Measurements from ENCODE around the gene CRYBG3. TPM values are rescaled to one million over a fixed set of nuclear protein-coding genes. Genes with fewer than 3 reads are reported as not detected.

CRYBG3 gene
- total and polyA plus RNA-seq, 2 of the 13 experiments (the other 11 are each of a cell fraction or from before 2014, with no cell fraction given), result 3.8 to 15.9 TPM

GRCh38 chr3:97992547-97993173 is 170.8 kb downstream of the CRYBG3 start (continued):
- TF ChIP-seq TAF15 (IDR thresholded peaks at IDR 0.05; ENCODE audit: low read depth, low read length, poor library complexity, severe bottlenecking) (no peak), ATAD3A (CRISPR knock-in tag; IDR thresholded peaks at IDR 0.05) (no peak), ZNF280B (CRISPR knock-in tag; IDR thresholded peaks at IDR 0.05; ENCODE audit: borderline replicate concordance) (no peak), KDM2A (CRISPR knock-in tag; IDR thresholded peaks at IDR 0.05; ENCODE audit: borderline replicate concordance, low read depth) (no peak), ZNF569 (CRISPR knock-in tag; IDR thresholded peaks at IDR 0.05; ENCODE audit: borderline replicate concordance) (no peak), ZNF530 (CRISPR knock-in tag; IDR thresholded peaks at IDR 0.05; ENCODE audit: low read depth) (no peak), RFXANK (CRISPR knock-in tag; IDR thresholded peaks at IDR 0.05) (no peak), SCMH1 (CRISPR knock-in tag; IDR thresholded peaks at IDR 0.05; ENCODE audit: borderline replicate concordance) (no peak), ZNF83 (CRISPR knock-in tag; IDR thresholded peaks at IDR 0.05; ENCODE audit: borderline replicate concordance) (peak; percentile 51; the same call in 1 of the 2 replicates), XBP1 (CRISPR knock-in tag; IDR thresholded peaks at IDR 0.05) (no peak), ELF3 (CRISPR knock-in tag; IDR thresholded peaks at IDR 0.05) (0 out of 2 replicates have a peak, but pooled peaks have one; percentile 0), ZSCAN29 (CRISPR knock-in tag; conservative IDR thresholded peaks at IDR 0.05) (no peak), RARG (CRISPR knock-in tag; IDR thresholded peaks at IDR 0.05; ENCODE audit: low read depth) (no peak), ZNF30 (CRISPR knock-in tag; IDR thresholded peaks at IDR 0.05) (no peak), ERF (CRISPR knock-in tag; IDR thresholded peaks at IDR 0.05) (no peak), ZNF589 (CRISPR knock-in tag; conservative IDR thresholded peaks at IDR 0.05) (no peak), ZBED4 (CRISPR knock-in tag; IDR thresholded peaks at IDR 0.05; ENCODE audit: borderline replicate concordance) (no peak), SOX13 (IDR thresholded peaks at IDR 0.05) (peak; percentile 39; the same call in 1 of the 2 replicates), SOX13 (CRISPR knock-in tag; conservative IDR thresholded peaks at IDR 0.05 in 1 of 2, IDR thresholded peaks at IDR 0.05 in 1 of 2) (peak in 1 of 2 experiments; percentile 77; a peak in 2 of 4 replicates), SP5 (CRISPR knock-in tag; IDR thresholded peaks at IDR 0.05; ENCODE audit: borderline replicate concordance, low read depth) (no peak), KAT7 (CRISPR knock-in tag; IDR thresholded peaks at IDR 0.05; ENCODE audit: borderline replicate concordance) (no peak), RELA (CRISPR knock-in tag; IDR thresholded peaks at IDR 0.05) (no peak)
- TF ChIP-seq, protein P1, sequence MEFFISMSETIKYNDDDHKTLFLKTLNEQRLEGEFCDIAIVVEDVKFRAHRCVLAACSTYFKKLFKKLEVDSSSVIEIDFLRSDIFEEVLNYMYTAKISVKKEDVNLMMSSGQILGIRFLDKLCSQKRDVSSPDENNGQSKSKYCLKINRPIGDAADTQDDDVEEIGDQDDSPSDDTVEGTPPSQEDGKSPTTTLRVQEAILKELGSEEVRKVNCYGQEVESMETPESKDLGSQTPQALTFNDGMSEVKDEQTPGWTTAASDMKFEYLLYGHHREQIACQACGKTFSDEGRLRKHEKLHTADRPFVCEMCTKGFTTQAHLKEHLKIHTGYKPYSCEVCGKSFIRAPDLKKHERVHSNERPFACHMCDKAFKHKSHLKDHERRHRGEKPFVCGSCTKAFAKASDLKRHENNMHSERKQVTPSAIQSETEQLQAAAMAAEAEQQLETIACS (CRISPR knock-in tag; IDR thresholded peaks at IDR 0.05), result no peak
- TF ChIP-seq, protein P2, sequence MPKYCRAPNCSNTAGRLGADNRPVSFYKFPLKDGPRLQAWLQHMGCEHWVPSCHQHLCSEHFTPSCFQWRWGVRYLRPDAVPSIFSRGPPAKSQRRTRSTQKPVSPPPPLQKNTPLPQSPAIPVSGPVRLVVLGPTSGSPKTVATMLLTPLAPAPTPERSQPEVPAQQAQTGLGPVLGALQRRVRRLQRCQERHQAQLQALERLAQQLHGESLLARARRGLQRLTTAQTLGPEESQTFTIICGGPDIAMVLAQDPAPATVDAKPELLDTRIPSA (CRISPR knock-in tag; IDR thresholded peaks at IDR 0.05; ENCODE audit: borderline replicate concordance), result no peak
